Caco-2 (cell line): ENCODE measurements around the gene TNNT2. TPM values are rescaled to one million over a fixed set of nuclear protein-coding genes. Genes with fewer than 3 reads are reported as not detected.

ENCODE experiments used
- BruUV-seq: library from RNA; stranded (reverse); fragments of 400-500 nt; replicated peaks from 2 replicates; lab custom pipeline; 2021; lab: Mats Ljungman, UMichigan
- CTCF ChIA-PET: fragments of 300-600 bp; sonication (Branson Sonifier 250); formaldehyde crosslinking; loops from one replicate; lab custom pipeline; 2022; ENCODE audit warnings: antibody characterized with exemption; lab: Charles Lee
- POLR2A ChIA-PET: fragments of 300-600 bp; sonication (Branson Sonifier 250); formaldehyde crosslinking; loops from one replicate; lab custom pipeline; 2022; ENCODE audit warnings: antibody characterized with exemption; lab: Charles Lee
- DNase-seq, 2 experiments: peaks; one replicate each; pipeline versions ENCODE4 v3.0.0 to v3.0.0-alpha.2; 2020 to 2022
- H3K27me3 ChIP-seq: replicated peaks from 2 replicates; pipeline ENCODE4 v1.6.0; 2011; ENCODE audit warnings: low read length; ENCODE audit not compliant: control insufficient read depth, insufficient read depth
- H3K36me3 ChIP-seq: 2 replicates; pipeline ENCODE4 v1.5.1; 2011; ENCODE audit warnings: low read length; ENCODE audit not compliant: control insufficient read depth, insufficient read depth
- H3K4me1 ChIP-seq: fragments of 250-450 bp; sonication (Bioruptor Pico); 2 replicates; pipeline ENCODE4 v1.5.1; 2020; ENCODE audit warnings: mild to moderate bottlenecking
- H3K4me3 ChIP-seq: 2 replicates; pipeline ENCODE4 v1.5.1; 2011; ENCODE audit warnings: low read depth, mild to moderate bottlenecking, control low read depth, low read length
- H3K9me3 ChIP-seq: fragments of 250-450 bp; sonication (Bioruptor Pico); 2 replicates; pipeline ENCODE4 v1.5.1; 2020; ENCODE audit warnings: mild to moderate bottlenecking, moderate library complexity
- H3K27ac Mint-ChIP-seq: one replicate; pipeline ENCODE4 v1.8.0; 2022; ENCODE audit warnings: mixed read lengths; ENCODE audit not compliant: unreplicated experiment
- H3K27me3 Mint-ChIP-seq: one replicate; pipeline ENCODE4 v1.8.0; 2022; ENCODE audit warnings: mixed read lengths; ENCODE audit not compliant: insufficient read depth, unreplicated experiment
- H3K36me3 Mint-ChIP-seq: one replicate; pipeline ENCODE4 v1.8.0; 2022; ENCODE audit warnings: mild to moderate bottlenecking, mixed read lengths; ENCODE audit not compliant: insufficient read depth, unreplicated experiment
- H3K4me1 Mint-ChIP-seq: one replicate; pipeline ENCODE4 v1.8.0; 2022; ENCODE audit warnings: low read depth, mixed read lengths; ENCODE audit not compliant: unreplicated experiment
- H3K4me3 Mint-ChIP-seq: one replicate; pipeline ENCODE4 v1.8.0; 2022; ENCODE audit warnings: mild to moderate bottlenecking, moderate library complexity, mixed read lengths; ENCODE audit not compliant: unreplicated experiment
- H3K9me3 Mint-ChIP-seq: one replicate; pipeline ENCODE4 v1.8.0; 2022; ENCODE audit warnings: mixed read lengths; ENCODE audit not compliant: unreplicated experiment
- intact Hi-C: fragments of 100-400 bp; cut with micrococcal nuclease; formaldehyde crosslinking; loops from one replicate; pipeline ENCODE4 v1.10.0; 2022; ENCODE audit not compliant: unreplicated experiment
- total RNA-seq: library from RNA; stranded (reverse); gene quantifications from 2 replicates; pipeline ENCODE4 v1.2.3, GENCODE V29; 2022
- TF ChIP-seq, protein P1 (sequence below), 2 experiments: fragments of 200-600 bp in 1 of 2; IDR thresholded peaks; 1 replicate in 1 of 2; 2 replicates in 1 of 2; pipeline versions ENCODE4 v1.5.1 to v1.8.0; 2011 to 2022; ENCODE audit warnings: antibody characterized with exemption in 1 of 2, control low read depth in 1 of 2, inconsistent platforms in 1 of 2, low read depth in 1 of 2, low read length in 1 of 2, mild to moderate bottlenecking in 1 of 2, moderate library complexity in 1 of 2; ENCODE audit not compliant: insufficient read depth in 1 of 2, severe bottlenecking in 1 of 2, unreplicated experiment in 1 of 2

The TNNT2 gene
- total RNA-seq, 1 experiment from 2014 or later: 7.3 TPM

DNA sequence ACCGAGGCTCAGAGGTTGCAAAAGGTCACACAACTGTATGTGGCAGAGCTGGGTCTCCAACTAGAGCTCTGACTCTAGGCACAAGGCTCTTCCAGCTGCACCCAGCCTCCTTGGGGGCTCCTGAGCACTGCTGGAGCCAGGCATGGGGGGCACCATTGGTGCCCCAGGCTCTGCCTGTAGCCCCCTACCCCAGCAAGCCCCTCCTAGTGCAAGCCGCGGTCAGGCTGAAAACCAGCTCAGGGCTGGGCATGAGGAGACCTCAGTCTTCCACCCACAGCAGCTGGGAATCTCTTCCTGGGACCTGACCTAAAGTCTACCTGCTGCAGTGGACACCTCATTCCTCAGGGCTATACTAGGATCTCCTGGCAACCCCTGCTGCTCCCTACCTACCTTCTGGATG, 14.6 kb downstream of the TNNT2 start:
- no peak overlapping the region for H3K27ac Mint-ChIP-seq

DNA sequence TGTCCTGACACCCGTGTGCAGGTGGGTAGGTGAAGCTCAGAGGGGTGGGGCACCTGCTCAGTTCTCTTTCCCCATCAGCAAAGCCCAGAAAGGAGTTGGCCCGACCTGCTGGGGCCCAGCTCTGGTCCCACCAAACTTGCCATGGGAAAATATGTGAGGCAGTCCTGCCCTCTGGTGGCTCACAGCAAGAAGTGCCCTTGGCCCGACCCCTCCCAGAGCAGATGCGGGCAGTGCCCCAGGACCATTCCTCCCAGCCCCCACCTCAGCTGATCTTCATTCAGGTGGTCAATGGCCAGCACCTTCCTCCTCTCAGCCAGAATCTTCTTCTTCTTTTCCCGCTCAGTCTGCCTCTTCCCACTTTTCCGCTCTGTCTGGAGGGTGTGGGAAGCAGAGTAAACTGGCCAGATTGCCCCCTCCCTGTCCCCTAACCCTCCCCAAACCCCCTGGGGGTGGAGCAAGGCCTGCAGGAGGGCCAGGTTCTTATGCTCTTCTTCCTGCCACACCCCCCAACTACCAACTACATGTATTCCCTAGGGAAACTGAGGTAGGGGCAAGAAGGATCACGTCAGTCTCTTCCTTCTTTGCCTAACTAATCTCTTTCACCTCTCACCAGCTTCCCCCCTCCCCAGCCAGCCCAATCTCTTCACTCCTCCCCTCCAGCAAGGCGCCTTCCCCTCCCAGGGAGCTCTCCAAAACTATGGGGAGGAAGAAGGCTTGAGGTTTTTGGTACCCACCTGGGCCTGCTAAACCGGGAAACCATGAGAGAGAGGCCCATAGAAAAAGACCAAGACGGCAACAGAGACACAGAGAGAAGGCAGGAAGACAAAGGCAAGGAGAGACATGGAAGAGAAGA, 15.6 kb downstream of the TNNT2 start:
- POLR2A ChIA-PET: no interaction called here
- Mint-ChIP-seq H3K9me3 (no peaks in the 10 kb centered on the region), H3K4me3 (no peak overlapping the region), H3K36me3 (no peaks in the 10 kb centered on the region), H3K4me1 (no peaks in the 10 kb centered on the region), H3K27ac (no peak overlapping the region), H3K27me3 (peaks cover 7% of the 10 kb centered on the region)
- intact Hi-C loops: loop anchor here (1.0 to 5.0 kb wide), 4 partner anchors 14 to 108 kb away; no protein-coding TSS in a partner anchor
- Histone ChIP-seq H3K36me3 (no peaks in the 10 kb centered on the region), H3K4me1 (no peaks in the 10 kb centered on the region), H3K4me3 (no peak overlapping the region), H3K27me3 (no peaks in the 10 kb centered on the region), H3K9me3 (no peaks in the 10 kb centered on the region)
- BruUV-seq: no TSS peak
- DNase-seq: peak; percentile 57 to 69
- TF ChIP-seq, protein P1, sequence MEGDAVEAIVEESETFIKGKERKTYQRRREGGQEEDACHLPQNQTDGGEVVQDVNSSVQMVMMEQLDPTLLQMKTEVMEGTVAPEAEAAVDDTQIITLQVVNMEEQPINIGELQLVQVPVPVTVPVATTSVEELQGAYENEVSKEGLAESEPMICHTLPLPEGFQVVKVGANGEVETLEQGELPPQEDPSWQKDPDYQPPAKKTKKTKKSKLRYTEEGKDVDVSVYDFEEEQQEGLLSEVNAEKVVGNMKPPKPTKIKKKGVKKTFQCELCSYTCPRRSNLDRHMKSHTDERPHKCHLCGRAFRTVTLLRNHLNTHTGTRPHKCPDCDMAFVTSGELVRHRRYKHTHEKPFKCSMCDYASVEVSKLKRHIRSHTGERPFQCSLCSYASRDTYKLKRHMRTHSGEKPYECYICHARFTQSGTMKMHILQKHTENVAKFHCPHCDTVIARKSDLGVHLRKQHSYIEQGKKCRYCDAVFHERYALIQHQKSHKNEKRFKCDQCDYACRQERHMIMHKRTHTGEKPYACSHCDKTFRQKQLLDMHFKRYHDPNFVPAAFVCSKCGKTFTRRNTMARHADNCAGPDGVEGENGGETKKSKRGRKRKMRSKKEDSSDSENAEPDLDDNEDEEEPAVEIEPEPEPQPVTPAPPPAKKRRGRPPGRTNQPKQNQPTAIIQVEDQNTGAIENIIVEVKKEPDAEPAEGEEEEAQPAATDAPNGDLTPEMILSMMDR (IDR thresholded peaks at IDR 0.05; ENCODE audit: insufficient read depth in 1 of 2, low read depth in 1 of 2, low read length in 1 of 2, severe bottlenecking in 1 of 2, unreplicated experiment in 1 of 2): peak; percentile 87 to 92
- CTCF ChIA-PET: interaction anchor here (0.6 to 3.4 kb wide), 8 partner anchors 14 to 339 kb away, joined by 3 to 25 read pairs (median 9); partner anchors contain the start of gene KIF21B

More for the DNA sequence above, 14.6 kb downstream of the TNNT2 start:
- Histone ChIP-seq H3K9me3 (no peaks in the 10 kb centered on the region), H3K27me3 (no peaks in the 10 kb centered on the region), H3K36me3 (no peaks in the 10 kb centered on the region), H3K4me3 (no peak overlapping the region), H3K4me1 (no peaks in the 10 kb centered on the region)
- Mint-ChIP-seq H3K4me3 (no peak overlapping the region), H3K27me3 (peaks cover 11% of the 10 kb centered on the region), H3K9me3 (no peaks in the 10 kb centered on the region), H3K36me3 (no peaks in the 10 kb centered on the region), H3K4me1 (no peaks in the 10 kb centered on the region)
- ChIA-PET CTCF (interaction anchor here (0.6 to 3.4 kb wide), 5 partner anchors 10 to 249 kb away, joined by 3 to 25 read pairs (median 3); no protein-coding TSS in a partner anchor), POLR2A (no interaction called here)
- TF ChIP-seq, protein P1 (IDR thresholded peaks at IDR 0.05; ENCODE audit: insufficient read depth in 1 of 2, low read depth in 1 of 2, low read length in 1 of 2, severe bottlenecking in 1 of 2, unreplicated experiment in 1 of 2): no peak
- no peak for DNase-seq
- BruUV-seq: no TSS peak
- intact Hi-C loops: loop anchor here (5.0 kb wide), 1 partner anchor 96 kb away; no protein-coding TSS in a partner anchor

DNA sequence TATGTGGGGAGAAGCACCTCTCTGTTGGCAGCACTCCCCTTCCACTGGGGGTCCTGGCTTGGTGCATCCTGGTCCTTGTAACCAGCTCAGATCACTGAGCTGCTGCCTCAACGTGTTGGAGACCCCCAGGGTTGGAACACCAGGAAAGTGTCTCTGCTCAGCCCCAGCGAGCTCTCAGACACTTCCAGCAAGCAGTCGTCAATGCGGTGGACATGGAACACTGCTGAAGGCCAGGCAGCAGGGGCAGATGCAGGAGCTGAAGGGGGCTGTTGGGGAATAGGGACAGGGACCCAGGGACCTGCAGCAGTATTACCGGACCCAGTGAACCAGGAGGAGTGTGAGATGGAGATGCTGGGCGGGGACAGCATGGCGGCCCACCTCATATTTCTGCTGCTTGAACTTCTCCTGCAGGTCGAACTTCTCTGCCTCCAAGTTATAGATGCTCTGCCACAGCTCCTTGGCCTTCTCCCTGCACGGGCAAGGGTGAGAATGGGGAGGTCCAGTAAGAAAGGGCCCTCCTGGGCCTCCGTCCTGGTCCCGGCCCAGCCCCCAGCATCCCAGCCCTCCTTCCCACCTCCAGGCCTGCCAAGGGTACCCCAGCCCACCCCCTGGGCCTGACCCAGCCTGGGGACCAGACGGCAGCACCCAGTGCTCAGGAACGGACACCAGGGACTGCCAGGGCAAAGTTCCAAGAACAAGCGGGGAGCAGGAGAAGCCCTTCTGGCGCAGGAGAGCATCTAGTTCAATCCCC, 16.4 kb downstream of the TNNT2 start:
- Histone ChIP-seq H3K4me3 (no peak overlapping the region), H3K36me3 (no peaks in the 10 kb centered on the region), H3K4me1 (no peaks in the 10 kb centered on the region), H3K9me3 (no peaks in the 10 kb centered on the region), H3K27me3 (no peaks in the 10 kb centered on the region)
- Mint-ChIP-seq H3K4me1 (no peaks in the 10 kb centered on the region), H3K4me3 (no peak overlapping the region), H3K27ac (no peak overlapping the region), H3K9me3 (no peaks in the 10 kb centered on the region), H3K36me3 (no peaks in the 10 kb centered on the region), H3K27me3 (peaks cover 7% of the 10 kb centered on the region)
- TF ChIP-seq, protein P1 (IDR thresholded peaks at IDR 0.05; ENCODE audit: insufficient read depth in 1 of 2, low read depth in 1 of 2, low read length in 1 of 2, severe bottlenecking in 1 of 2, unreplicated experiment in 1 of 2): no peak
- DNase-seq: no peak
- CTCF ChIA-PET: interaction anchor here (0.6 to 3.4 kb wide), 10 partner anchors 11 to 338 kb away, joined by 3 to 25 read pairs (median 6); partner anchors contain the start of gene KIF21B
- intact Hi-C loops: loop anchor here (1.0 to 5.0 kb wide), 4 partner anchors 13 to 107 kb away; no protein-coding TSS in a partner anchor
- POLR2A ChIA-PET: no interaction called here
- BruUV-seq: no TSS peak
